HEK293T (cell line): Measurements from ENCODE around the gene MS4A4A.

Experiments used
- CTCF ChIA-PET: fragments of 350-600 bp; formaldehyde crosslinking; extraction: SDS; loops from one replicate; lab custom pipeline; 2021; ENCODE audit warnings: antibody characterized with exemption, inconsistent platforms; lab: Yijun Ruan, JAX
- POLR2A ChIA-PET: fragments of 350-600 bp; formaldehyde crosslinking; extraction: SDS; loops from one replicate; lab custom pipeline; 2020; ENCODE audit warnings: antibody characterized with exemption, inconsistent platforms; lab: Yijun Ruan, JAX
- DNase-seq: peaks from one replicate; pipeline ENCODE4 v3.0.0; 2012; ENCODE audit warnings: mixed read lengths; ENCODE audit errors: extremely low spot score
- ARNT ChIP-seq: fragments of 450-650 bp; IDR thresholded peaks from 2 replicates; pipeline ENCODE4 v1.6.1; 2017; ENCODE audit warnings: mild to moderate bottlenecking
- BHLHE40 ChIP-seq: fragments of 450-650 bp; IDR thresholded peaks from 2 replicates; pipeline ENCODE4 v1.6.1; 2016; ENCODE audit warnings: mild to moderate bottlenecking, moderate library complexity, borderline replicate concordance
- CTBP1 ChIP-seq: fragments of 450-650 bp; IDR thresholded peaks from 2 replicates; pipeline ENCODE4 v1.6.1; 2016; ENCODE audit warnings: borderline replicate concordance
- ELF4 ChIP-seq: fragments of 450-650 bp; IDR thresholded peaks from 2 replicates; pipeline ENCODE4 v1.6.1; 2017; ENCODE audit warnings: antibody characterized with exemption
- FOXA1 ChIP-seq: fragments of 450-650 bp; IDR thresholded peaks from 2 replicates; pipeline ENCODE4 v1.6.1; 2016; ENCODE audit warnings: mild to moderate bottlenecking
- FOXK2 ChIP-seq: fragments of 450-650 bp; IDR thresholded peaks from 2 replicates; pipeline ENCODE4 v1.6.1; 2016; ENCODE audit warnings: mild to moderate bottlenecking
- FOXM1 ChIP-seq: fragments of 450-650 bp; IDR thresholded peaks from 2 replicates; pipeline ENCODE4 v1.6.1; 2017; ENCODE audit warnings: mild to moderate bottlenecking, borderline replicate concordance
- HDGF ChIP-seq: fragments of 450-650 bp; IDR thresholded peaks from 2 replicates; pipeline ENCODE4 v1.6.1; 2017; ENCODE audit warnings: antibody characterized with exemption, borderline replicate concordance
- L3MBTL2 ChIP-seq: fragments of 450-650 bp; conservative IDR thresholded peaks from 2 replicates; pipeline ENCODE4 v1.6.1; 2016; ENCODE audit warnings: mild to moderate bottlenecking
- LEF1 ChIP-seq: fragments of 450-650 bp; IDR thresholded peaks from 2 replicates; pipeline ENCODE4 v1.6.1; 2017; ENCODE audit warnings: mild to moderate bottlenecking, borderline replicate concordance
- NFRKB ChIP-seq: fragments of 450-650 bp; IDR thresholded peaks from 2 replicates; pipeline ENCODE4 v1.6.1; 2016; ENCODE audit warnings: mild to moderate bottlenecking, moderate library complexity
- SP1 ChIP-seq: fragments of 450-650 bp; IDR thresholded peaks from 2 replicates; pipeline ENCODE4 v1.6.1; 2017
- SUZ12 ChIP-seq: fragments of 450-650 bp; IDR thresholded peaks from 2 replicates; pipeline ENCODE4 v1.6.1; 2016; ENCODE audit warnings: mild to moderate bottlenecking
- TARDBP ChIP-seq: fragments of 450-650 bp; IDR thresholded peaks from 2 replicates; pipeline ENCODE4 v1.6.1; 2016
- ZNF384 ChIP-seq: fragments of 450-650 bp; IDR thresholded peaks from 2 replicates; pipeline ENCODE4 v1.6.1; 2016
- TF ChIP-seq, protein P1 (sequence below): fragments of 450-650 bp; IDR thresholded peaks from 2 replicates; pipeline ENCODE4 v1.6.1; 2016

Gene MS4A4A

DNA sequence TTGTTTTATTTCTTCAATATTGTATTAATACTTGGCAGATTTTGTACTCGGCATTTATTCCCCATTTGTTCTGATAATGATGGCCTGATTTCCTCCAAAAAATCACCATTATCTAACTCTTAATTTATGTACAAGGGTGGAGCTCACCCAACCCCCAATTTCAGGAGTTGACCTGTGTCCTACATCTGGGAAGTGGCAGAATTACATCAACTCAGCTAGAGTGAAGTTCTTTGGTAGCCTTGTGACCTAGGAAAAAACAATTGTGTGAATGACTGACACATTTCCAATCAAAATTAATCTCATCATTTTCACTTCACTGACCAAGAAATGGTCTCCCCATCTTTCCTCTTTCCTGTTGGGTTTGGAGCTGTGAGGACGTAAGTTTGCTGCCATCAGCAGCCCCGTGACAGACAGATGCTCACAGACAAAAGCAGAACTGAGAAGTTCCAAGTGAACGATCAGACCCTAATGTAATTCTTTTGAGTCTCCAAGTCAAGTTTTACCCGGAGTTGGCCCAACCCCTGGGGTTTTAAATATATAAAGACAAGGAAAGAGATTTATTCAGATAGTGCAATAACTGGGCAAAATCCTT, 30.0 kb downstream of the MS4A4A start:
- POLR2A ChIA-PET: no interaction called here
- no peak for DNase-seq
- CTCF ChIA-PET: no interaction called here
- TF ChIP-seq HDGF: no peak
- TF ChIP-seq SP1: no peak
- TF ChIP-seq TARDBP: no peak
- no peak for TF ChIP-seq FOXM1
- TF ChIP-seq CTBP1: no peak
- TF ChIP-seq NFRKB: no peak
- no peak for TF ChIP-seq FOXA1
- no peak for TF ChIP-seq ARNT
- no peak for TF ChIP-seq ZNF384
- no peak for TF ChIP-seq ELF4
- no peak for TF ChIP-seq FOXK2
- TF ChIP-seq BHLHE40: no peak
- TF ChIP-seq, protein P1, sequence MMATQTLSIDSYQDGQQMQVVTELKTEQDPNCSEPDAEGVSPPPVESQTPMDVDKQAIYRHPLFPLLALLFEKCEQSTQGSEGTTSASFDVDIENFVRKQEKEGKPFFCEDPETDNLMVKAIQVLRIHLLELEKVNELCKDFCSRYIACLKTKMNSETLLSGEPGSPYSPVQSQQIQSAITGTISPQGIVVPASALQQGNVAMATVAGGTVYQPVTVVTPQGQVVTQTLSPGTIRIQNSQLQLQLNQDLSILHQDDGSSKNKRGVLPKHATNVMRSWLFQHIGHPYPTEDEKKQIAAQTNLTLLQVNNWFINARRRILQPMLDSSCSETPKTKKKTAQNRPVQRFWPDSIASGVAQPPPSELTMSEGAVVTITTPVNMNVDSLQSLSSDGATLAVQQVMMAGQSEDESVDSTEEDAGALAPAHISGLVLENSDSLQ: no peak
- no peak for TF ChIP-seq LEF1
- TF ChIP-seq L3MBTL2: no peak
- no peak for TF ChIP-seq SUZ12

DNA sequence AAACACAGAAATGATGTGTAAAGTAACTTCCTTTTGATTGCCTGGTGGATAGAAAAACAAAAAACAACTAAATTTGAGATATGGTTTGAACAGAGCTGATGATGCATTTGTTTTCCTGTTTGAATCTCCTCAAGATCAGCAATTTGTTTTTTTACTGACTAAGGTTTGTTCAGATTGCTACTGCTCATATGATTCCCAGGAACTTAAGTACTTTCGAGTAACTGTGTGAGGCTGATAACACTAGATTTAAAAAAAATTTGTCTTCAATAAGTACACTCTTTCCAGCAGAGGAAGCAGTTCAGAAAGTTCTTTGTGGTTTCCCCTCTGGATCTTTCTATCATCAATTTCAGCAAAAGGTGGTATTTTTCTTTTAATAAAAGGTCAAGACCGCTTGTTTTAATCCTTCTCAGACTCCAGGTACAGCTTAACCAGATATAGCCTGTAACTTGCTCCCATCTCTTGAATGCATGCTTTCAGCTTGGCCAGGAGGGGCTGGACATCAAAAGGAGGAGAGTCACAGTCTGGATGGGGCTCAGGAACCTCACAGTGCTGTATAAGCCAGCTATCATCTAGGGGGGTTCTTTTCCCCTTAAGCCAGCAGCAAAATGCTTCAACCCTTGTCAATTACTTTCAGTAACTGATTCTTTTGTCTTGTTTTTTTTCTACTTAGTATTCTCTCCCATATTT, 34.3 kb downstream of the MS4A4A start:
- DNase-seq: no peak
- POLR2A ChIA-PET: no interaction called here
- TF ChIP-seq ARNT (no peak), NFRKB (no peak), FOXM1 (no peak), BHLHE40 (no peak), ZNF384 (no peak), SP1 (no peak), SUZ12 (no peak), LEF1 (no peak), L3MBTL2 (no peak), ELF4 (no peak)
- CTCF ChIA-PET: no interaction called here

DNA sequence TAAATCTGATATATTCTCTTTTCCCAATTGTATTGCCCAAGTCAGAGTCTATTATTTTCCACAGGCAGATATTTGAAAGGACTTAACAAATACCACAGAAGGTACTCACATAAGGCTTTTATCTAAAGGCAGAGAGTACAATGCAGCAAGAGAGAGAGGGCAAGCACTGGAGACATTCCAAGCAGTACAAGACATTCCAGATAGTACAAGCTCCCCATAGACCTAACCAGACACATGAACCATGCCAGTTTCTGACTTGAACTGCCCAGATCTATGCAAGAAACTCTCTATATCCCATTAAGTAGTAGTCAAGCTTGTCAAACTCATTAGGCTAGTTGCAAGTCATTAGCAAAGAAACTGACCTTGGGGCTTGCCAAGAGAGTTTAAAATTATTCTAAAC, 35.4 kb downstream of the MS4A4A start:
- ChIA-PET CTCF (no interaction called here), POLR2A (no interaction called here)
- no peak for DNase-seq
- TF ChIP-seq HDGF (no peak), BHLHE40 (no peak), SUZ12 (no peak), L3MBTL2 (no peak), SP1 (no peak), ZNF384 (no peak), FOXK2 (no peak), FOXM1 (no peak), CTBP1 (no peak), ARNT (no peak), FOXA1 (no peak), TARDBP (no peak), ELF4 (no peak), NFRKB (no peak), LEF1 (no peak)
- TF ChIP-seq, protein P1: no peak

DNA sequence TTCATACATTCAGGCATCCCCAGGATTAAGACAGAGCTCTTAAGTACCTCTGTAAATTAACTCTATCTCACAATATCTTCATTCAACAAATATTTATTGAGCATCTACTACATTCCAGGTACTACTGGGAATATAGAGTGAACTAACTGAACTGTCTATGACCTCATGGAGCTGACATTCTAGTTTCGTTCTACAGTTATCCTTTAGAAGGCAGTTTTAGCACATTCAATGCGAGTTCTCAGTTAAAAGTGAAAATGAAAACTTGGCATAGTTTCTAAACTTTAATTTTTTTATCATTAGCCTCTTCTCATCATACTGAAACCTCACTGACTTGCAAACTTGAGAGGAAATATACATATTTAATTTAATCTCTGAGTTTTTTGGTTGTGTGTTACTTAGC, 35.9 kb downstream of the MS4A4A start:
- ChIA-PET POLR2A (no interaction called here), CTCF (no interaction called here)
- DNase-seq: no peak

DNA sequence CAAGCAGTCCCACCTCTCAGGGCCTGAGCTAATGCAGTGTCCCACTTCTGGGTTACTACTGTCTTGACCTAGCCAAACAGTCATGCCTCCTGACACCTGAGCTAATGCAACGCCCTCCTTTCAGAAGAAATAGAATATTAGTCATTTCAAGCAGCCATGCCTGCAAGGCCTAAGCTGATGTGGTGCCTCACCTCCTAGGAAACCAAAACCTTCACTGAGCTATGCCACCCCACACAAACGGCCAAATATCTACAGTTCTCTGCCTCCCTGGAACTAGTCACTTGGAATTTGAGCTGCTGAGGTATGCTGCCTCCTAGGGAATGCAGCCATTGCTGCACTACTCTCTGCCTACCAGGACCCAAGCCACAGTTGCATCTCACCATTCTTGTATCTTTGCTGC, 38.3 kb downstream of the MS4A4A start:
- CTCF ChIA-PET: no interaction called here
- DNase-seq: no peak
- POLR2A ChIA-PET: no interaction called here
- TF ChIP-seq L3MBTL2: no peak
- no peak for TF ChIP-seq HDGF
- TF ChIP-seq FOXK2: no peak
- TF ChIP-seq LEF1: no peak
- TF ChIP-seq ARNT: no peak
- TF ChIP-seq, protein P1: no peak

More for the DNA sequence above, 35.9 kb downstream of the MS4A4A start:
- TF ChIP-seq BHLHE40 (no peak), ELF4 (no peak), NFRKB (no peak), CTBP1 (no peak), SP1 (no peak), FOXA1 (no peak), LEF1 (no peak), ZNF384 (no peak), SUZ12 (no peak), HDGF (no peak), TARDBP (no peak), L3MBTL2 (no peak), ARNT (no peak), FOXK2 (no peak), FOXM1 (no peak)
- TF ChIP-seq, protein P1: no peak
